K562 (cell line): ENCODE measurements around the gene ZNF556. TPM values are rescaled to one million over a fixed set of nuclear protein-coding genes. Genes with fewer than 3 reads are reported as not detected.

Experiments used
- BRCA1 ChIP-seq, 2 experiments: fragments of 450-650 bp in 1 of 2; sonication (generic) in 1 of 2; formaldehyde crosslinking in 1 of 2; IDR thresholded peaks; 2 replicates each; pipeline versions ENCODE4 v1.5.0 to v1.6.1; 2017 to 2020; ENCODE audit warnings: mild to moderate bottlenecking in 1 of 2, missing genetic modification reagents in 1 of 2
- CREB1 ChIP-seq, 2 experiments: sonication (generic) in 1 of 2; formaldehyde crosslinking in 1 of 2; IDR thresholded peaks; 2 replicates each; pipeline versions ENCODE4 v1.6.1 to v1.8.0; 2012 to 2022; ENCODE audit warnings: inconsistent platforms in 1 of 2, mild to moderate bottlenecking in 1 of 2, missing genetic modification reagents in 1 of 2, moderate library complexity in 1 of 2
- NUFIP1 ChIP-seq: fragments of 450-650 bp; IDR thresholded peaks from 2 replicates; pipeline ENCODE4 v1.6.1; 2018; ENCODE audit not compliant: partially characterized antibody
- SAP30 ChIP-seq: fragments of 200-600 bp; sonication (generic); IDR thresholded peaks from 2 replicates; pipeline ENCODE4 v1.6.1; 2012; ENCODE audit warnings: borderline replicate concordance, low read depth, mild to moderate bottlenecking, moderate library complexity, low read length, control low read depth, inconsistent platforms; ENCODE audit not compliant: insufficient read depth, poor library complexity, severe bottlenecking
- SFPQ ChIP-seq: fragments of 200-400 bp; formaldehyde crosslinking; IDR thresholded peaks from 2 replicates; pipeline ENCODE4 v1.6.1; 2017; ENCODE audit warnings: mild to moderate bottlenecking, low read depth, low read length, moderate library complexity
- ZMIZ1 ChIP-seq, 2 experiments: fragments of 150-350 bp in 1 of 2; IDR thresholded peaks; 2 replicates each; pipeline ENCODE4 v1.6.1; 2012 to 2016; ENCODE audit warnings: low read depth in 2 of 2, low read length in 2 of 2, mild to moderate bottlenecking in 1 of 2, moderate library complexity in 1 of 2
- polyA plus RNA-seq, 8 experiments: library from polyadenylated mRNA; depleted of rRNA in 4 of 8; stranded (reverse) in 5 of 8; unstranded in 3 of 8; fragments of >200 nt; fragmentation: Nextera tagmentation in 2 of 8; fragmentation: Illumina TruSeq in 1 of 8; extraction: Ambion mirVana in 2 of 8; extraction: Trizol in 1 of 8; gene quantifications; 2 replicates each; pipeline versions ENCODE4 v1.2.1 to v1.2.3, GENCODE V29; 2011 to 2014; ENCODE audit warnings: inconsistent platforms in 1 of 8, missing spikeins in 1 of 8
- total RNA-seq, 7 experiments: library from RNA; depleted of rRNA in 6 of 7; stranded (reverse); fragments of >200 nt in 6 of 7; fragmentation: Illumina TruSeq in 2 of 7; extraction: Trizol in 2 of 7; gene quantifications; 2 replicates each; pipeline versions ENCODE4 v1.2.1 to v1.2.3, GENCODE V29; 2011 to 2021; ENCODE audit warnings: low replicate concordance in 1 of 7

The ZNF556 gene
- total and polyA plus RNA-seq, 9 of the 15 experiments (the other 6 are each of a cell fraction or from before 2014, with no cell fraction given) = 0.01 to 0.36 (median 0.10) TPM; not detected in 1

- no peak for TF ChIP-seq NUFIP1
- no peak for TF ChIP-seq BRCA1 (IDR thresholded peaks at IDR 0.05)
- no peak for TF ChIP-seq BRCA1 (CRISPR knock-in tag; IDR thresholded peaks at IDR 0.05)
- TF ChIP-seq ZMIZ1 (IDR thresholded peaks at IDR 0.05; ENCODE audit: low read depth in 2 of 2, low read length in 2 of 2) = no peak
- no peak for TF ChIP-seq SFPQ
- no peak for TF ChIP-seq SAP30
- TF ChIP-seq CREB1 (IDR thresholded peaks at IDR 0.05) = no peak
- no peak for TF ChIP-seq CREB1 (CRISPR knock-in tag; IDR thresholded peaks at IDR 0.05)
Measured at GRCh38 chr19:2867025-2867991, at the start of gene ZNF556 (continued).
